OCI-M2 (cell line): ENCODE data around the gene TMEM256.
A peak's percentile ranks its signal among the peaks of the same experiment; 100 is the strongest.
"Not testable (repeated sequence)": the region's sequence is repeated elsewhere in the genome, so short reads cannot be mapped to it uniquely, and the experiment has no call there.

ENCODE experiments used
- DNase-seq: peaks from one replicate; lab custom pipeline; 2025; ENCODE audit not compliant: unreplicated experiment; lab: John Stamatoyannopoulos, UW

TMEM256 gene

DNA sequence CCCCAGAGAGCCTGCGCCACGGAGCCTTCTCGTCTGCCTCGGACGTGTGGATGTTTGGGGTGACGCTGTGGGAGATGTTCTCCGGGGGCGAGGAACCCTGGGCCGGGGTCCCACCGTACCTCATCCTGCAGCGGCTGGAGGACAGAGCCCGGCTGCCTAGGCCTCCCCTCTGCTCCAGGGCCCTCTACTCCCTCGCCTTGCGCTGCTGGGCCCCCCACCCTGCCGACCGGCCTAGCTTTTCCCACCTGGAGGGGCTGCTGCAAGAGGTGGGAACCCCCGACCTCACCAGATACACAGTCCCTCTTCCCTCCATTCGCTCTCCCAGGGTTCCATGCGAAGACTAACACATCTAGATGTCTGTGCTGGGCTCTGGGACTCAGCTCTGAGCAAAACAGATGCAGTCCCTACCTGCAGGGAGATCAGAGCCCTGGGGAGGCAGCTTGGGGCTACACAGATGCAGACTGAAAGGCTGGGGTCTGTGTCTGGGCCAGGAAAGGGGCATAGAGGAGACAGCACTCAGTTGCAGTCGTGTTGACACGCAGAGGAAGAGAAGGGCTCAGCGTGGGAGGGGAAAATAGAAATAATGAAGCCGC, 19.3 kb downstream of the TMEM256 start:
- no peak for DNase-seq

DNA sequence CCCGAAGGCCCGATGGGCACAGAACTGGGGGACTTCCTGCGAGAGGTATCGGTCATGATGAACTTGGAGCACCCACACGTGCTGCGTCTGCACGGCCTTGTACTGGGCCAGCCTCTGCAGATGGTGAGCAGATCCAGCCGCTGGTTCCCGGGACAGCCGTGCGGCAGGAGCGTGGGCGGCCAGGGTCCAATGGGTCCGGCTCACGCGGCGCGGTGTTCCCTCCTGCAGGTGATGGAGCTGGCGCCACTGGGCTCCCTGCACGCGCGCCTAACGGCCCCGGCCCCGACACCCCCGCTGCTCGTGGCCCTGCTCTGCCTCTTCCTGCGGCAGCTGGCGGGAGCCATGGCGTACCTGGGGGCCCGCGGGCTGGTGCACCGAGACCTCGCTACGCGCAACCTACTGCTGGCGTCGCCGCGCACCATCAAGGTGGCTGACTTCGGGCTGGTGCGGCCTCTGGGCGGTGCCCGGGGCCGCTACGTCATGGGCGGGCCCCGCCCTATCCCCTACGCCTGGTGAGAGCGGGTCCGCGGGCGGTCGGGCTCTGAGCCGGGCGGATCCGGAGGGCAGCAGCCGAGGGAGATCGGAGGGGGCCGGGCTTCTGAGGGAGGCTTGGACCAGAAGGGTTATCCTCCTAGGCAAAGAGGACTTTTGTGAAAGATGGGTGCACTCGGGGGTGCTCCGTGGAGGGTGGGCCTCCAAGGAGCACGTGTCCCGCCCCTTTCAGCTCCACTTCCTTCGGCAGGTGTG, 20.0 kb downstream of the TMEM256 start:
- DNase-seq: no peak

GRCh38 chr17:7383371-7383741, 20.5 kb downstream of the TMEM256 start:
- no peak for DNase-seq

GRCh38 chr17:7382901-7383300, 21.0 kb downstream of the TMEM256 start:
- DNase-seq: no peak

GRCh38 chr17:7380855-7381683, 22.8 kb downstream of the TMEM256 start, which contains the start of gene TNK1:
TNK1 (plus strand) TSS chr17:7381089; CDS start chr17:7382927, 1,838 bp downstream.
- no peak for DNase-seq

- no peak for DNase-seq
Measured at GRCh38 chr17:7380321-7380720, 23.6 kb downstream of the TMEM256 start.

- no peak for DNase-seq
Measured at GRCh38 chr17:7379134-7379533, 24.8 kb downstream of the TMEM256 start.

GRCh38 chr17:7374353-7374752, 29.5 kb downstream of the TMEM256 start:
- no peak for DNase-seq

DNA sequence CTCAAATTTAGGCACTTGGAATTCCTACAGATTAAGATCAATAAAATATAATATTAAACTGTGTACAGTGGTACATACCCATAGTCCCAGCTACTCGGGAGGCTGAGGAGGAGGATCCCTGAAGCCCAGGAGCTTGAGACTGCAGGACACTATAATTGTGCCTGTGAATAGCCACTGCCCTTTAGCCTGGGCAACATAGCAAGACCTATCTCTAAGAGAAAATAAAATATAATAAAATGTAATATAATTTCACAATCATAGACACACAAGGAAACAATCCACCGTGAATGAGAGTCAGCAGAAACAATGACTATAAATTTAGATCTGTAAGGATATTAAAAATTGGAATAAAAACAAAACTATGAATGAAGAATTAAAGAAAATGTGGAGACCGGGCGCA, 33.0 kb downstream of the TMEM256 start:
- DNase-seq: no peak

- no peak for DNase-seq
Measured at GRCh38 chr17:7369825-7370224, 34.1 kb downstream of the TMEM256 start.

GRCh38 chr17:7368599-7368994, 35.3 kb downstream of the TMEM256 start:
- not testable (repeated sequence) for DNase-seq

GRCh38 chr17:7367918-7368598, 35.8 kb downstream of the TMEM256 start:
- DNase-seq: no peak

GRCh38 chr17:7367083-7367482, 36.8 kb downstream of the TMEM256 start:
- no peak for DNase-seq

- DNase-seq: not testable (repeated sequence)
Measured at GRCh38 chr17:7365963-7366362, 37.9 kb downstream of the TMEM256 start.

- DNase-seq: no peak
Measured at GRCh38 chr17:7363311-7363710, 40.6 kb downstream of the TMEM256 start.

GRCh38 chr17:7361906-7362305, 42.0 kb downstream of the TMEM256 start:
- no peak for DNase-seq

DNA sequence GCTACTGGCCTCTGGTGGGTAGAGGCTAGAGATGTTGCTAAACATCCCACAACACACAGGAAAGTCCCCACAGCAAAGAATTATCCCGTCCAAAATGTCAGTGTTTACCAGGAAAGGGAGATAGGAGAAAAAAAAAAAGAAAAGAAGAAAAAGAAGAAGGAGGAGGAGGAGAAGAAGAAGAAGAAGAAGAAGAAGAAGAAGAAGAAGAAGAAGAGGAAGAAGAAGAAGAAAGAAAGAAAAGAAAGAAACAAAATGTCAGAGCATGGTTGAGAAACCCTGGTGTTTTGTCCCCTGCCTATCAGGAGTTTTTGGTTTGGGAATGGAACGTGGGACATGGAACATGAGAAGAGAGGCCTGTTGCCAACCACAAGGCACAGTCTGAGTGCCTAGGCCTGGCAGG, 46.5 kb downstream of the TMEM256 start:
- no peak for DNase-seq

DNA sequence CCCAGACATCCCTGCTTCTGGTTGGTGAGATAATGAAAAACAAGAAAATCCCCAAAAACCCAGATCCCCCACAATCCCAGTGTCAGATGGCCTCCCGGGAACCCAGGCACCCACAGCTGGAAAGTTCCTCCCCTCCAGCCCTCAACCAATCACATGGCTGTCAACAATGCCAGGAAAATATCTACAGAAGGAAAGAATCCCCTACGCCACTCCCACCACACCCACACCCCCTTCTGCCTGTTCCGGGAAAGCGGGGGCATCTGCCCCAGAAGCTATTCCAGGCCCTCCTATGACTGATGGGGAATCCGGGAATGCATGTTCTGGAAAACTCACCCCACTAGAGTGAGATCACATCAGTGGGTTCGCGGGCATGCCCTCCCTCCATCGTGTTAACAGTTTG, 47.1 kb downstream of the TMEM256 start:
- DNase-seq: no peak

GRCh38 chr17:7356072-7356549, 47.8 kb downstream of the TMEM256 start:
- peak; percentile 18 for DNase-seq

- DNase-seq: no peak
Measured at GRCh38 chr17:7355573-7355972, 48.3 kb downstream of the TMEM256 start.

GRCh38 chr17:7355053-7355452, 48.8 kb downstream of the TMEM256 start, which contains the start of gene TMEM95:
TMEM95 (plus strand) TSS chr17:7355156; CDS start chr17:7355205, 49 bp downstream.
- DNase-seq: no peak
